SK-N-SH treated with all-trans-retinoic acid at 6 μM for 48 hours (cell line): ENCODE results near the gene ZDHHC8.

Experiments used
- ATAC-seq: fragments of 200-7000 bp; cut with Tn5 transposase; 3 replicates; pipeline ENCODE4 v1.9.1; 2020; ENCODE audit warnings: mild to moderate bottlenecking, moderate library complexity
- ARNTL ChIP-seq: fragments of 450-650 bp; formaldehyde crosslinking; IDR thresholded peaks from 2 replicates; pipeline ENCODE4 v1.5.0; 2020; ENCODE audit warnings: low read depth, mild to moderate bottlenecking, moderate library complexity, borderline replicate concordance
- BACH2 ChIP-seq: fragments of 250-450 bp; sonication (Bioruptor Pico); IDR thresholded peaks from 2 replicates; pipeline ENCODE4 v1.9.0; 2021; ENCODE audit warnings: mild to moderate bottlenecking, borderline replicate concordance
- CSDC2 ChIP-seq: fragments of 250-450 bp; sonication (Bioruptor Pico); IDR thresholded peaks from 2 replicates; pipeline ENCODE4 v1.5.0; 2020; ENCODE audit warnings: mild to moderate bottlenecking, moderate library complexity
- GLIS3 ChIP-seq: fragments of 250-450 bp; sonication (Bioruptor Pico); IDR thresholded peaks from 2 replicates; pipeline ENCODE4 v1.5.0; 2020; ENCODE audit warnings: mild to moderate bottlenecking, moderate library complexity
- ISL1 ChIP-seq: fragments of 250-450 bp; sonication (Bioruptor Pico); IDR thresholded peaks from 2 replicates; pipeline ENCODE4 v2.1.2; 2022; ENCODE audit warnings: mild to moderate bottlenecking, moderate library complexity
- OSR1 ChIP-seq: fragments of 250-450 bp; sonication (Bioruptor Pico); IDR thresholded peaks from 2 replicates; pipeline ENCODE4 v1.8.0; 2022; ENCODE audit warnings: moderate library complexity, mild to moderate bottlenecking, inconsistent platforms
- PPARA ChIP-seq: fragments of 250-450 bp; sonication (Bioruptor Pico); IDR thresholded peaks from 2 replicates; pipeline ENCODE4 v1.5.0; 2020; ENCODE audit warnings: mild to moderate bottlenecking, borderline replicate concordance
- SNAI2 ChIP-seq: fragments of 250-450 bp; sonication (Bioruptor Pico); IDR thresholded peaks from 2 replicates; pipeline ENCODE4 v1.5.0; 2020; ENCODE audit warnings: mild to moderate bottlenecking, moderate library complexity
- TCF4 ChIP-seq: fragments of 250-450 bp; sonication (Bioruptor Pico); IDR thresholded peaks from 2 replicates; pipeline ENCODE4 v1.8.0; 2021; ENCODE audit warnings: mild to moderate bottlenecking, moderate library complexity, borderline replicate concordance
- TOX ChIP-seq: fragments of 250-450 bp; sonication (Bioruptor Pico); IDR thresholded peaks from 2 replicates; pipeline ENCODE4 v1.8.0; 2021; ENCODE audit warnings: mild to moderate bottlenecking, moderate library complexity, borderline replicate concordance
- ZC3H10 ChIP-seq: fragments of 250-450 bp; sonication (Bioruptor Pico); IDR thresholded peaks from 2 replicates; pipeline ENCODE4 v1.5.1; 2021; ENCODE audit warnings: mild to moderate bottlenecking, moderate library complexity
- ZFP3 ChIP-seq: fragments of 250-450 bp; sonication (Bioruptor Pico); IDR thresholded peaks from 2 replicates; pipeline ENCODE4 v1.5.0; 2020; ENCODE audit warnings: mild to moderate bottlenecking, moderate library complexity
- ZFP30 ChIP-seq: fragments of 450-650 bp; formaldehyde crosslinking; IDR thresholded peaks from 2 replicates; pipeline ENCODE4 v1.5.0; 2022; ENCODE audit warnings: mild to moderate bottlenecking, moderate library complexity
- ZNF565 ChIP-seq: fragments of 450-650 bp; formaldehyde crosslinking; conservative IDR thresholded peaks from 2 replicates; pipeline ENCODE4 v1.5.0; 2020; ENCODE audit warnings: low read depth, mild to moderate bottlenecking, moderate library complexity
- ZNF70 ChIP-seq: fragments of 450-650 bp; formaldehyde crosslinking; IDR thresholded peaks from 2 replicates; pipeline ENCODE4 v1.5.0; 2020; ENCODE audit warnings: mild to moderate bottlenecking, moderate library complexity
- TF ChIP-seq, protein P1 (sequence below): fragments of 250-450 bp; sonication (Bioruptor Pico); IDR thresholded peaks from 2 replicates; pipeline ENCODE4 v1.5.1; 2021; ENCODE audit warnings: mild to moderate bottlenecking, moderate library complexity
- TF ChIP-seq, protein P2 (sequence below): fragments of 250-450 bp; sonication (Bioruptor Pico); IDR thresholded peaks from 2 replicates; pipeline ENCODE4 v1.8.0; 2020; ENCODE audit warnings: mild to moderate bottlenecking, moderate library complexity, borderline replicate concordance
- TF ChIP-seq, protein P3 (sequence below): fragments of 250-450 bp; sonication (Bioruptor Pico); IDR thresholded peaks from 2 replicates; pipeline ENCODE4 v1.8.0; 2021; ENCODE audit warnings: low read depth, mild to moderate bottlenecking, moderate library complexity, borderline replicate concordance
- TF ChIP-seq, protein P4 (sequence below): fragments of 250-450 bp; sonication (Bioruptor Pico); IDR thresholded peaks from 2 replicates; pipeline ENCODE4 v1.5.0; 2020; ENCODE audit warnings: mild to moderate bottlenecking, moderate library complexity
- TF ChIP-seq, protein P5 (sequence below): fragments of 250-450 bp; sonication (Bioruptor Pico); IDR thresholded peaks from 2 replicates; pipeline ENCODE4 v1.5.1; 2020; ENCODE audit warnings: low read depth, mild to moderate bottlenecking, moderate library complexity

Gene ZDHHC8

DNA sequence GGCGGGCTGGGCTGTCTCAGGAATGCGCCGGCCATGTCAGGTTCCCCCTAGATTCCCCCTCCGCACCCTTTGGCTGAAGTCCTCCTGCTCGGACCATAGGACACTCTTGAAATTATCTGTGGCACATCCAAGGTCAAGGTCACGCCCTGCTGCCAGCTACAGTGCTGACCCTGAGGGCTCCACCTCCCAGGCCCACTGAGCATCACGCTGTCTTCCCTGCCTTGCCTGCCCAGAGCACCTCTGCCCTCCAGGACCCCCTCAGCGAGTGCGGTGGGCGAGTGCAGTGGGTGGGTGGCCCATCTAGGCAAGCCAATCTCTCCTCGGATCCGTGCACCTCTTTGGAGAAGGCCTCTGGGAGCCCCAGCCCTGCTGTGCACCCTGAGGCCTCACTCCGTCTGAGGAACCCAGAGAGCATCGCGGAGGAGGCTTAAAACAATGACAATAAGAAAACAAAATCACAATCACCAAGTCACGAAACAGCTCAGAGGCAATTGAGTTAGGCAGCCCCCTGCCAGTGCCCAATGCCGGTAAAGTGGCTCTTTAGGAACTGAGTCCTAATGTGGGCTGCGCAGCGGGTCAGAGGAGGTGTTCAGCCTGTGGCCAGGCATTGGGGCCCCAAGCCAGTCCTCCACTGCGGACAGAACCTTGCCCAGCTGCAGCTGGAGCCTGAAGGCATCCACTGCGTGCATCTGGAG, 45.8 kb downstream of the ZDHHC8 start:
- no peak for ATAC-seq
- no peak for TF ChIP-seq ZC3H10 (CRISPR knock-in tag)
- no peak for TF ChIP-seq ZFP30 (CRISPR knock-in tag)

DNA sequence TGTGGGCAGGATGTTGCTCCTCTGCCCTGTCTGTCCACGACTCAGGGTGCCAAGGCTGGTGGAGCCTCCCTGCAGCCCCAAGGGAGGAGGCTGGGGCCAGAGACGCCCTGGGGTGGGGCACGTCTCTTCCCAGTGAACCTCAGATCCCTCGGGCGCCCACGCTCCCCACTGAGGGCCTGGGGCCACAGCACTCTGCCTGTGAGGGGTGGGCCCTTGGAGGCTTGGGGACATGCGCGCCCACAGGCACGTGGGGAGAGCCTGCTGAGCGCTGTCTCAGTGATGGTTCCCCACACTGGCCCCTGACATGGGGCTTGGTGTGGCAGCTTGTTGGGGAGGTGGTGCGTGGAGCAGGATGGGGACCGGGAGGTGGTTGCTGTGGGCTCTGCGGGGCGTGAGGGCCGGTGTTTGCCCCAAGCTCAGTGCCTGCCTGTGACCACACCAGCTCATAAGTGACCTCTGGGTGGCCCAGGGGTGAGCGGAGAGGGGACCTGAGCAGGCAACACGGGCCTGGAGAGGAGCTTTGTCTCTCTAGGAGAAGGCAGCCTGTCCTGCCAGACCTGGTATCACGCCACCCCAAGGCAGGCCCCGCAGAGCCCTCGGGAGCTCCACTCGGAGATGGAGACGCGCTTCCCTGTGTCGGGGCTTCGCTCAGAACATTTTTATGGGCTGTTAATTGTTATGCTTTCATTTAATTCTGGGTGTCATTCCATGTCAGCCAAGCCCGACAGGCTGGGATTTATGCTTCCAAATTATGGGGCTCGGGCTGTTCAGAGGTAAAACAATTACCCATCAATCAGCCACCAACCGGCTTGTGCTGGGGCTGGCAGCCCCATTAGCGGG, 46.7 kb downstream of the ZDHHC8 start:
- no peak for ATAC-seq
- TF ChIP-seq BACH2 (CRISPR knock-in tag) (no peak), ISL1 (no peak), ARNTL (CRISPR knock-in tag) (no peak), GLIS3 (CRISPR knock-in tag) (no peak), CSDC2 (CRISPR knock-in tag) (no peak)
- TF ChIP-seq, protein P1, sequence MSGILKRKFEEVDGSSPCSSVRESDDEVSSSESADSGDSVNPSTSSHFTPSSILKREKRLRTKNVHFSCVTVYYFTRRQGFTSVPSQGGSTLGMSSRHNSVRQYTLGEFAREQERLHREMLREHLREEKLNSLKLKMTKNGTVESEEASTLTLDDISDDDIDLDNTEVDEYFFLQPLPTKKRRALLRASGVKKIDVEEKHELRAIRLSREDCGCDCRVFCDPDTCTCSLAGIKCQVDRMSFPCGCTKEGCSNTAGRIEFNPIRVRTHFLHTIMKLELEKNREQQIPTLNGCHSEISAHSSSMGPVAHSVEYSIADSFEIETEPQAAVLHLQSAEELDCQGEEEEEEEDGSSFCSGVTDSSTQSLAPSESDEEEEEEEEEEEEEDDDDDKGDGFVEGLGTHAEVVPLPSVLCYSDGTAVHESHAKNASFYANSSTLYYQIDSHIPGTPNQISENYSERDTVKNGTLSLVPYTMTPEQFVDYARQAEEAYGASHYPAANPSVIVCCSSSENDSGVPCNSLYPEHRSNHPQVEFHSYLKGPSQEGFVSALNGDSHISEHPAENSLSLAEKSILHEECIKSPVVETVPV: no peak
- TF ChIP-seq, protein P2, sequence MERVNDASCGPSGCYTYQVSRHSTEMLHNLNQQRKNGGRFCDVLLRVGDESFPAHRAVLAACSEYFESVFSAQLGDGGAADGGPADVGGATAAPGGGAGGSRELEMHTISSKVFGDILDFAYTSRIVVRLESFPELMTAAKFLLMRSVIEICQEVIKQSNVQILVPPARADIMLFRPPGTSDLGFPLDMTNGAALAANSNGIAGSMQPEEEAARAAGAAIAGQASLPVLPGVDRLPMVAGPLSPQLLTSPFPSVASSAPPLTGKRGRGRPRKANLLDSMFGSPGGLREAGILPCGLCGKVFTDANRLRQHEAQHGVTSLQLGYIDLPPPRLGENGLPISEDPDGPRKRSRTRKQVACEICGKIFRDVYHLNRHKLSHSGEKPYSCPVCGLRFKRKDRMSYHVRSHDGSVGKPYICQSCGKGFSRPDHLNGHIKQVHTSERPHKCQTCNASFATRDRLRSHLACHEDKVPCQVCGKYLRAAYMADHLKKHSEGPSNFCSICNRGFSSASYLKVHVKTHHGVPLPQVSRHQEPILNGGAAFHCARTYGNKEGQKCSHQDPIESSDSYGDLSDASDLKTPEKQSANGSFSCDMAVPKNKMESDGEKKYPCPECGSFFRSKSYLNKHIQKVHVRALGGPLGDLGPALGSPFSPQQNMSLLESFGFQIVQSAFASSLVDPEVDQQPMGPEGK (CRISPR knock-in tag): no peak
- TF ChIP-seq, protein P3, sequence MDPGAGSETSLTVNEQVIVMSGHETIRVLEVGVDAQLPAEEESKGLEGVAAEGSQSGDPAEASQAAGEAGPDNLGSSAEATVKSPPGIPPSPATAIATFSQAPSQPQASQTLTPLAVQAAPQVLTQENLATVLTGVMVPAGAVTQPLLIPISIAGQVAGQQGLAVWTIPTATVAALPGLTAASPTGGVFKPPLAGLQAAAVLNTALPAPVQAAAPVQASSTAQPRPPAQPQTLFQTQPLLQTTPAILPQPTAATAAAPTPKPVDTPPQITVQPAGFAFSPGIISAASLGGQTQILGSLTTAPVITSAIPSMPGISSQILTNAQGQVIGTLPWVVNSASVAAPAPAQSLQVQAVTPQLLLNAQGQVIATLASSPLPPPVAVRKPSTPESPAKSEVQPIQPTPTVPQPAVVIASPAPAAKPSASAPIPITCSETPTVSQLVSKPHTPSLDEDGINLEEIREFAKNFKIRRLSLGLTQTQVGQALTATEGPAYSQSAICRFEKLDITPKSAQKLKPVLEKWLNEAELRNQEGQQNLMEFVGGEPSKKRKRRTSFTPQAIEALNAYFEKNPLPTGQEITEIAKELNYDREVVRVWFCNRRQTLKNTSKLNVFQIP: no peak

DNA sequence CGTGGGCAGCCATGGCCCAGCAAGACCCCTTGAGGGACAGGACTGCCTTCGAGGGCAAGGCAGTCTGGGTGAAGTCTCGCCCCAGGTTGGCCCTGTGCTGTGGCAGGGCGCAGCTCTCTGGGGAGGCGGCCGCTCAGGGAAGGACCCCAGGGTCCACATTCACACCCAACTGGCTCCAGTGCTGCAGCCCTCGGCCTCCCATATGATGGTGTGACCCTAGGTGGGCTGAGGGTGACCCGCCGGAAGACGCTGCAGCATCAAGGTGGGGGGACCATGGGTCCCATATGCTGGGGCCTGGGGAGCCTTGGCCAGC, 47.3 kb downstream of the ZDHHC8 start:
- ATAC-seq: no peak
- TF ChIP-seq ZNF565 (no peak), TOX (CRISPR knock-in tag) (no peak), ZC3H10 (CRISPR knock-in tag) (no peak), PPARA (CRISPR knock-in tag) (no peak), OSR1 (CRISPR knock-in tag) (no peak), ZFP3 (CRISPR knock-in tag) (no peak), ARNTL (CRISPR knock-in tag) (no peak), CSDC2 (CRISPR knock-in tag) (no peak), ISL1 (no peak), ZFP30 (CRISPR knock-in tag) (no peak), SNAI2 (CRISPR knock-in tag) (no peak), GLIS3 (CRISPR knock-in tag) (no peak), TCF4 (CRISPR knock-in tag) (no peak), ZNF70 (no peak)
- TF ChIP-seq, protein P4, sequence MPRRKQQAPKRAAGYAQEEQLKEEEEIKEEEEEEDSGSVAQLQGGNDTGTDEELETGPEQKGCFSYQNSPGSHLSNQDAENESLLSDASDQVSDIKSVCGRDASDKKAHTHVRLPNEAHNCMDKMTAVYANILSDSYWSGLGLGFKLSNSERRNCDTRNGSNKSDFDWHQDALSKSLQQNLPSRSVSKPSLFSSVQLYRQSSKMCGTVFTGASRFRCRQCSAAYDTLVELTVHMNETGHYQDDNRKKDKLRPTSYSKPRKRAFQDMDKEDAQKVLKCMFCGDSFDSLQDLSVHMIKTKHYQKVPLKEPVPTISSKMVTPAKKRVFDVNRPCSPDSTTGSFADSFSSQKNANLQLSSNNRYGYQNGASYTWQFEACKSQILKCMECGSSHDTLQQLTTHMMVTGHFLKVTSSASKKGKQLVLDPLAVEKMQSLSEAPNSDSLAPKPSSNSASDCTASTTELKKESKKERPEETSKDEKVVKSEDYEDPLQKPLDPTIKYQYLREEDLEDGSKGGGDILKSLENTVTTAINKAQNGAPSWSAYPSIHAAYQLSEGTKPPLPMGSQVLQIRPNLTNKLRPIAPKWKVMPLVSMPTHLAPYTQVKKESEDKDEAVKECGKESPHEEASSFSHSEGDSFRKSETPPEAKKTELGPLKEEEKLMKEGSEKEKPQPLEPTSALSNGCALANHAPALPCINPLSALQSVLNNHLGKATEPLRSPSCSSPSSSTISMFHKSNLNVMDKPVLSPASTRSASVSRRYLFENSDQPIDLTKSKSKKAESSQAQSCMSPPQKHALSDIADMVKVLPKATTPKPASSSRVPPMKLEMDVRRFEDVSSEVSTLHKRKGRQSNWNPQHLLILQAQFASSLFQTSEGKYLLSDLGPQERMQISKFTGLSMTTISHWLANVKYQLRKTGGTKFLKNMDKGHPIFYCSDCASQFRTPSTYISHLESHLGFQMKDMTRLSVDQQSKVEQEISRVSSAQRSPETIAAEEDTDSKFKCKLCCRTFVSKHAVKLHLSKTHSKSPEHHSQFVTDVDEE (CRISPR knock-in tag): no peak
- TF ChIP-seq, protein P3: no peak
- TF ChIP-seq, protein P1: no peak
- TF ChIP-seq, protein P2 (CRISPR knock-in tag): no peak
- TF ChIP-seq, protein P5, sequence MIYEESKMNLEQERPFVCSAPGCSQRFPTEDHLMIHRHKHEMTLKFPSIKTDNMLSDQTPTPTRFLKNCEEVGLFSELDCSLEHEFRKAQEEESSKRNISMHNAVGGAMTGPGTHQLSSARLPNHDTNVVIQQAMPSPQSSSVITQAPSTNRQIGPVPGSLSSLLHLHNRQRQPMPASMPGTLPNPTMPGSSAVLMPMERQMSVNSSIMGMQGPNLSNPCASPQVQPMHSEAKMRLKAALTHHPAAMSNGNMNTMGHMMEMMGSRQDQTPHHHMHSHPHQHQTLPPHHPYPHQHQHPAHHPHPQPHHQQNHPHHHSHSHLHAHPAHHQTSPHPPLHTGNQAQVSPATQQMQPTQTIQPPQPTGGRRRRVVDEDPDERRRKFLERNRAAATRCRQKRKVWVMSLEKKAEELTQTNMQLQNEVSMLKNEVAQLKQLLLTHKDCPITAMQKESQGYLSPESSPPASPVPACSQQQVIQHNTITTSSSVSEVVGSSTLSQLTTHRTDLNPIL: no peak
- TF ChIP-seq, all 23 proteins: peak for 0
